ENCODE results near the gene SLFN11. TPM values are rescaled to one million over a fixed set of nuclear protein-coding genes. Genes with fewer than 3 reads are reported as not detected.

The SLFN11 gene
- total and polyA plus RNA-seq, 2 of the 4 experiments (the other 2 are of a cell fraction), result 29.9 to 144 TPM

- no peak overlapping the region for H3K4me3 ChIP-seq (ENCODE audit: insufficient read depth, low read depth, low read length)
- ATAC-seq (ENCODE audit: low read depth) (no peak), DNase-seq (no peak)
- H4K91ac ChIP-seq (ENCODE audit: insufficient read depth, low read depth, low read length), result no peak overlapping the region
- in situ Hi-C loops (cut with MboI; ENCODE audit: low sequenced_read_pairs) (no loop called here), intact Hi-C loops (cut with micrococcal nuclease) (no loop called here), dilution Hi-C loops (cut with HindIII; ENCODE audit: low sequenced_read_pairs, unreplicated experiment) (no loop called here)
- no peak overlapping the region for H3K4me2 ChIP-seq (ENCODE audit: low read depth, low read length)
- H3K79me1 ChIP-seq (ENCODE audit: low read depth in 1 of 2, low read length in 2 of 2), result no peaks in the 10 kb centered on the region
- H3K56ac ChIP-seq (ENCODE audit: extremely low read depth, insufficient read depth, low read length), result no peak overlapping the region
- no peaks in the 10 kb centered on the region for H3K9me1 ChIP-seq (ENCODE audit: insufficient read depth, low read length)
- H2BK120ac ChIP-seq (ENCODE audit: low read depth, low read length), result no peak overlapping the region
- no peak overlapping the region for H2AK5ac ChIP-seq (ENCODE audit: low read depth, low read length)
- H2BK20ac ChIP-seq (ENCODE audit: low read depth, low read length), result no peak overlapping the region
- H3K23ac ChIP-seq (ENCODE audit: low read depth, low read length), result no peak overlapping the region
- H2BK5ac ChIP-seq (ENCODE audit: low read depth, low read length, poor library complexity, severe bottlenecking), result no peak overlapping the region
- no peak overlapping the region for H4K5ac ChIP-seq (ENCODE audit: low read depth, low read length)
- H3K27ac ChIP-seq (ENCODE audit: insufficient read depth, low read length), result no peak overlapping the region
- no peak overlapping the region for H2AFZ ChIP-seq (replicated peaks; ENCODE audit: low read length, poor library complexity)
- no peak for TF ChIP-seq NFE2L2 (IDR thresholded peaks at IDR 0.05; ENCODE audit: low read depth, low read length)
- TF ChIP-seq CHD1 (IDR thresholded peaks at IDR 0.05; ENCODE audit: low read depth, low read length), result no peak
- TF ChIP-seq RFX5 (IDR thresholded peaks at IDR 0.05; ENCODE audit: low read depth, low read length), result no peak
- no peak for TF ChIP-seq MAZ (IDR thresholded peaks at IDR 0.05; ENCODE audit: borderline replicate concordance, low read depth, low read length)
- no peak for TF ChIP-seq MAFK (IDR thresholded peaks at IDR 0.05; ENCODE audit: low read depth, low read length)
- no peak for TF ChIP-seq BHLHE40 (IDR thresholded peaks at IDR 0.05; ENCODE audit: low read depth, low read length)
- no peak for TF ChIP-seq POLR2A (IDR thresholded peaks at IDR 0.05; ENCODE audit: low read depth, low read length)
- no peak for TF ChIP-seq CEBPB (IDR thresholded peaks at IDR 0.05; ENCODE audit: low read depth, low read length)
- no peak for TF ChIP-seq ELK1 (IDR thresholded peaks at IDR 0.05; ENCODE audit: borderline replicate concordance, low read depth, low read length)
- TF ChIP-seq USF2 (IDR thresholded peaks at IDR 0.05; ENCODE audit: low read depth, low read length), result no peak
- TF ChIP-seq SMC3 (IDR thresholded peaks at IDR 0.05; ENCODE audit: low read depth, low read length), result no peak
- TF ChIP-seq RAD21 (IDR thresholded peaks at IDR 0.05; ENCODE audit: low read length), result no peak
- no peak for TF ChIP-seq CTCF (conservative IDR thresholded peaks at IDR 0.05; ENCODE audit: low read depth, low read length)
- no peak for TF ChIP-seq RCOR1 (IDR thresholded peaks at IDR 0.05; ENCODE audit: insufficient replicate concordance, low read length)
- TF ChIP-seq MXI1 (IDR thresholded peaks at IDR 0.05; ENCODE audit: borderline replicate concordance, low read depth, low read length), result no peak
- no peak overlapping the region for H2AK9ac ChIP-seq (replicated peaks; ENCODE audit: low read depth, low read length, poor library complexity)
- H3K9me3 ChIP-seq (ENCODE audit: control insufficient read depth, insufficient read depth, low read length), result no peaks in the 10 kb centered on the region
- BruUV-seq (replicated peaks), result no TSS peak
- no peaks in the 10 kb centered on the region for H4K20me1 ChIP-seq (ENCODE audit: insufficient read depth, low read length)
- CTCF ChIA-PET, result interaction anchor here (0.7 to 1.5 kb wide), 2 partner anchors 12 to 25 kb away, joined by 3 read pairs; no protein-coding TSS in a partner anchor
- no peak overlapping the region for H3K4ac ChIP-seq (ENCODE audit: low read depth, low read length)
- no peaks in the 10 kb centered on the region for H3K4me1 ChIP-seq (ENCODE audit: control insufficient read depth, insufficient read depth, low read length)
- peaks cover 9% of the 10 kb centered on the region for H3K27me3 ChIP-seq (ENCODE audit: control insufficient read depth, insufficient read depth, low read length)
- POLR2A ChIA-PET (ENCODE audit: unreplicated experiment), result no interaction called here
- no peak overlapping the region for H4K8ac ChIP-seq (ENCODE audit: low read depth in 2 of 2, low read length in 2 of 2)
- no peak overlapping the region for H2BK15ac ChIP-seq (ENCODE audit: low read depth, low read length)
- H3K36me3 ChIP-seq (ENCODE audit: control insufficient read depth, insufficient read depth, low read length), result no peaks in the 10 kb centered on the region
- H3K18ac ChIP-seq (ENCODE audit: low read depth, low read length), result no peak overlapping the region
- H3K14ac ChIP-seq (replicated peaks; ENCODE audit: low read depth, low read length), result no peak overlapping the region
- no peak overlapping the region for H3K9ac ChIP-seq (ENCODE audit: low read depth, low read length)
Measured at GRCh38 chr17:35337364-35337763, 36.1 kb downstream of the SLFN11 start.

Measured in IMR-90 (cell line).